HG02938 (cell line): ENCODE data around the gene CCDC3.
"Not testable (repeated sequence)": the region's sequence is repeated elsewhere in the genome, so short reads cannot be mapped to it uniquely, and the experiment has no call there.

ENCODE experiments used
- ATAC-seq: cut with Tn5 transposase; IDR thresholded peaks from one replicate; pipeline ENCODE4 v1.9.1; 2021; ENCODE audit warnings: mild to moderate bottlenecking, moderate library complexity; ENCODE audit not compliant: unreplicated experiment

The CCDC3 gene

GRCh38 chr10:13001041-13001886 is at the start of gene CCDC3:
CCDC3 (minus strand) TSS chr10:13001713; CDS start chr10:13001570, 143 bp downstream.
- ATAC-seq, result no peak

GRCh38 chr10:13051126-13051694 is 49.7 kb upstream of the CCDC3 start:
- no peak for ATAC-seq

GRCh38 chr10:13049774-13050420 is 48.4 kb upstream of the CCDC3 start:
- no peak for ATAC-seq

- no peak for ATAC-seq
Observed at GRCh38 chr10:13048762-13049161, 47.2 kb upstream of the CCDC3 start.

- ATAC-seq, result no peak
Observed at GRCh38 chr10:13047529-13048206, 46.2 kb upstream of the CCDC3 start.

- no peak for ATAC-seq
Observed at GRCh38 chr10:13046851-13047528, 45.5 kb upstream of the CCDC3 start.

GRCh38 chr10:13043520-13043919 is 42.0 kb upstream of the CCDC3 start:
- no peak for ATAC-seq

GRCh38 chr10:13039761-13040160 is 38.2 kb upstream of the CCDC3 start:
- ATAC-seq, result no peak

- no peak for ATAC-seq
Observed at GRCh38 chr10:13038391-13038790, 36.9 kb upstream of the CCDC3 start.

- no peak for ATAC-seq
Observed at GRCh38 chr10:13037832-13038231, 36.3 kb upstream of the CCDC3 start.

- no peak for ATAC-seq
Observed at GRCh38 chr10:13036841-13037240, 35.3 kb upstream of the CCDC3 start.

- ATAC-seq, result not testable (repeated sequence)
Observed at GRCh38 chr10:13035731-13036130, 34.2 kb upstream of the CCDC3 start.

- ATAC-seq, result no peak
Observed at GRCh38 chr10:13026873-13027272, 25.4 kb upstream of the CCDC3 start.

- no peak for ATAC-seq
Observed at GRCh38 chr10:13023754-13024153, 22.2 kb upstream of the CCDC3 start.

- ATAC-seq, result no peak
Observed at GRCh38 chr10:13019280-13019679, 17.8 kb upstream of the CCDC3 start.

- no peak for ATAC-seq
Observed at GRCh38 chr10:13018171-13018570, 16.7 kb upstream of the CCDC3 start.

- no peak for ATAC-seq
Observed at GRCh38 chr10:13016886-13017285, 15.4 kb upstream of the CCDC3 start.

- ATAC-seq, result no peak
Observed at GRCh38 chr10:13016426-13016825, 14.9 kb upstream of the CCDC3 start.

- no peak for ATAC-seq
Observed at GRCh38 chr10:13006037-13006436, 4.5 kb upstream of the CCDC3 start.

GRCh38 chr10:13003759-13004158 is 2.2 kb upstream of the CCDC3 start:
- ATAC-seq, result no peak

GRCh38 chr10:13003004-13003403 is 1.5 kb upstream of the CCDC3 start:
- no peak for ATAC-seq
